HG02943 (cell line): ENCODE measurements around the gene HECW1.
"Not testable (repeated sequence)": the region's sequence is repeated elsewhere in the genome, so short reads cannot be mapped to it uniquely, and the experiment has no call there.

Source experiments
- ATAC-seq: cut with Tn5 transposase; IDR thresholded peaks from one replicate; pipeline ENCODE4 v1.9.1; 2021; ENCODE audit warnings: mild to moderate bottlenecking, low read depth, moderate library complexity; ENCODE audit not compliant: unreplicated experiment

The HECW1 gene

DNA sequence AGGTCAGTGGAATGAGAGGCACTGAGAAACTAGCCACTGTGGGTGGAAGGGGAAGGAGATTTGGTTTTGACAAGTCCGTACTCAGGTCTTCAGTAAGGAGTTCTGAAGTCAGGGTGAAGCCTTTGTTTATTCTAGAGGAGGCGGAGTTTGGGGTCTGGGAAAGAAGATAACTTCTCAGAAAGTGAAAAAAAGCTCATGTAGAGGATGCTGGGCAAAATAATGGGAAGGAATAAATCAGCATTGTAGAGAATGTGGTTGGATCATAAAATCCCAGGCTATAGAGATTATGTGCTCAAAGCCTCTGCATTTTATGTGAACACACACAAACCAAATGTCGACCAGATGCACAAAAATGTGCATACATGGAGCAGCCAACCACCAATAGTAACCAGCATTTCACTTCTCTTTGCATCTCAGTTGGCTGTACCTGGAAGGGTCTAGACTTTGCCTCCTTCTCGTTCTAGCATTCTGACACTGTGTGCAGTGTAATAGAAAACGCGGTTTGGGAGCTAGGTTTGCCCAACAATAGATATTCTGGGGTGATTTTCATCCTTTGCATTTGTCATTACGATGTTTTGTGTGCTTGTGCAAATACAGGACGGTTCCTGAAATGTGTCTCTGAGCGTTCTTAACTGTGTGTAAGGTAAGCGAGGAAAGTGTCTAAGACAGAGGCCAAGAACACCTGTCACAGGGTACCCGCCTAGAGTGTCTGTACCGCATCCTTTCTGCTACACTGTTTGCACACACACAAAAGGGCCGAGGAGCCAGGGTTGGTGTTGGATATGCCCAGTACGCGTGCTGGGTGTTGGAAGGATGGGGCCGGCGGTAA, 603 bp upstream of the HECW1 start:
- no peak for ATAC-seq

DNA sequence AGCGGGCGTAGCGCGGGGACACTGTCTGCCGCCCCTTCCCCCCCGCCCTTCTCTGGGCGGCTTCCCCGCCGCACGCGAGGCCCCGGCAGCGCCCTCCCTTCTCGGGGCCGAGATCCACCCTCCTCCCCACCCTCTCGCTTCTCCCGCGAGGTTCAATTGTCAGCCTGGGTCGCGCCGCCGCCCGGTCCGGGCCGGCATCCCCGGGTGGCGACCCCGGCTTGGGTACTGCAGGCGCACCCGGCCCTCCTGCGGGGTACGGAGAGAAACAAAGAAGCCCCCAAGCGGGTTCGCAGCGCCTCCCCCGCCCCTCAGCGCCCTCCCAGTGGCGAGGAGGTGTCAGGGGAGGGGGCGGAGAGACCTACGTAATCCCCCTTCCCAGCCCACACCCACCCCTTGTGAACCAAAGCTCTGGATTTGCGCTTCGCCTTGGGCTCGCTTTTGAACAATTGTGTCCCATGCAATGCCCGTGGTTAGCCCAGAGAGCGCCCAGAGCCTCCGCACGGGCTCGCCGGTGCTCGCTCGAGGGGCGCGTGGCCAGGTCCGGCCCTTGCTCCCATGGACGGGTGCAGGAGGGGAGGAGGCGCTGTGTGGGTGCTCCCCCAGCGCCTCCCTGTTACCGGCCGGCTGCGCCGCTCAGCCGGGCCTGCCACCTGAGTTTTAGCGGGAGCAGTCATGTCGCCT, 634 bp downstream of the HECW1 start:
- ATAC-seq = no peak

DNA sequence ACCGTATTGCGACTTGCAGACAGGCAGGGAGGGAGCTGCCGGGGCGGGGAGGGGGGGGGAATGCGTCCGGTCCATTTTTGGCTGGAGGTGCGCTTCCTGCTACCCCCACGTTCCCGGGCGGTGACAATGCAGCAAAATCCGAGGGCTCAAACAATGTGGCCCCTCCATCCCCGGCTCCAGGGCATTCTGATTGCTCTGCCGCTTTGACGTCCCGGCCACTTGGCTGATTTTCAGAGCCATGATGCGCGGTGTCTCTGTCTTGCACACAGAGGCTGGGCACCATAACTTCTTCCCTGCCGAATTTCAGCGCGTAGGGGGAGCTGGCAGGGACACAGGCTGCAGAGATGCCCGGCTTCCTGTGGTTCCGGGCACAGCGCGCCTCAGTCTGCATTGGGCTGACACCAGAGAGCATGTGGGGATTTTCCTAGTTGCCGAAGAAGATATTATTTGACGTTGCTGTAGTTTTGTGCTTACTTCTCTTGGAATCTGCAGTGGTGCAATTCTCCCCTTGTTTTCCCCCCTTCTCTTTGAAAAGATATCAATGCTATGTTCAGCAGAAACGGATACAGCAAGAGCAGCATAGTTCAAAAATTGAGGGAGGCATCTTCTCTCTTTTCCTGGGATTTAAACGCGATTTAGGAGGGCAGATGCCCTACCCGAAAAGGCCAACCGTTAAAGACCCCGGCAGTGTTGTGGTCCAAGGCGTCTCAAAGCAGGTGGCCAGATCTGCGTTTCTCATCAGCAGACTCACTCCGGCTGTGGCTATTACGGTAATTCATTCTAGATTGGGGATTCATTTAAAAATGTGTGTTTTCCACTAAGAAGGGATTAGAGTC, 1.4 kb downstream of the HECW1 start:
- ATAC-seq = no peak

DNA sequence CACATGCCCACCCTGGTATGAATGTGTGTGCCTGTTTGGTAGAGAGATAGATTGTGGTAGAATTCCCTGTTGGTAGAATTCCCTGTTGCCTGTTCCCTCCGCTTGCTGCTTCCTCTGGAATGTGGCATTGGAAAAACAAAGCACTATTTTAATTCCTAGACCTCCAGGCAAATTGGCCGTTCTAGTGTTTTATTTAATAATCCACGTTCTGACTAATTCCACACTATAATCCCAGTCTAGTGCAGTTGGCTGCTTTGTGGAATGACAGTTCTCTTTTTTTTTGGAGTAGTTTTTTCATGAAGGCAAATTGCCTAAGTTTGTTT, 2.0 kb downstream of the HECW1 start:
- ATAC-seq = no peak

DNA sequence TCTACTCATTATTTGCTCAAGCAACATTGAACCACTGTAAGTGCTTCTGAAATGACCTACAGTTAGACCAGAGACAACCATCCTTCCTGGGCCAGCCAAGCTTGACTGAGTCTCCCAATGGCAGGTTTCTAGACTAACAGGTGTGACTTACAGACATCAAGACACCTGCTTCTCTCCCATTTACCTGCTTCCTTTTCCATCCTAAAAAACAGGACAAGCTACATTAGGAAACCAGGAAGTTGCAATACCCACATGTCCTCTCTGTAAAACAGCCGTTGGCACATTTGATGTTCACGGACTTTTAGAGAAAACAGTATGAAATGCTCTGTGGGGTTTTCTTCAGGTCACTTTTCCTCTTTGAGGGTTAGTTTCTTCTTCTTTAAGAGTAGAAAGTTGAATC, 4.0 kb downstream of the HECW1 start:
- ATAC-seq = no peak

DNA sequence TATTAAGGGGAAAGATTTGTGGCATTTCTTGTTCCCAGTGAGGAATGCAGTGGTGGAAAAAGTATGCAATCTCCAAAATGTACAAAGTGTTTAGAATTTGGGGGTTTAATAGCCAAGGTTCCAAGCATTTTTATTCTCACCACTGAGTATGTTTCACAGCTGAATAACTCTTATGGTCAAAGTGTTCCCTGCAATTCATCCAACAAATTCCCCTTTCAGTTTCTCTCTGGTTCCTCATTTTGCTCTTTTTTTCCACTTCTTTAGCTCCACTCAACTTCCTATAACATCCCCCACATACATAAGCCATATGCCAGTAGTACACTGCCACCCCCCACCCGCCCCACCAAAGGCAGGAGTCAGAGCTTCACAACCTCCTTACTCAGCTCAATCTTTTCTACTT, 4.6 kb downstream of the HECW1 start:
- ATAC-seq = no peak

DNA sequence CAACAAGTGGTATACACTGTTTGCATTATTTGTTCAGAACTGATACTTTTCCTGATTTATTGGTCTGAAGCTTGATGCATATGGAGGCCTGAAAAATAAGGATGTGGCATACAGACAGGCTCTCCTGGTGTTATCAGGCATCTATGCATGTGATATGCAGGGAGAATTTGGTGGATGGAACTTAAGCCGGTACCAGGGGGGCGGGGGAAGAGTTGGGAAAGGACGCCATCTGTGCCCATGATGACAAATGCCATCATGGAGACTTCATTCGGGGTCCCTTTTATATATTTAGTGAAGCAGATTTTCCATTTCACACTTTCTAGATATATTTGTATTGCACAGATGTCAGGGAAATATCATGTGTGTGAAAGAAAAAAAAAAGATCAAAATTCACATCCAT, 5.4 kb downstream of the HECW1 start:
- ATAC-seq = no peak

DNA sequence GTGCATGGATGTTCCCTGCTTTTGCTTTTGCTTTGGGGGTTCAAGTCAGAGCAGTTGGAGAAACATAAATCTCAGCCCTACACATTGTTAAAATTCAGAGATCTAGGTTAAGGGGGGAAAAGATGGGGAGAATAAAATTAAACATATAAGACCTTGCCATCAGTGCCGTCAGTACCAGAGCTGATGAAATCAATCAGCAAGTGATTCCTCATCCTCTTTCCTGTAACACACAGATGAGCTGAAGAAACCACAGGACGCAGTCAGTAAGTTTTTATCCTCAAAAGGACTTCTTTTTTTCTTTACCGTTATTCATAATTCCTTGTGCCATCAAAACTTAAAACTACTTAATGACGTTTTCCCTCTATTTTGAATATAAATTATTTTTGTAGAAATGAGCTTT, 5.9 kb downstream of the HECW1 start:
- no peak for ATAC-seq

DNA sequence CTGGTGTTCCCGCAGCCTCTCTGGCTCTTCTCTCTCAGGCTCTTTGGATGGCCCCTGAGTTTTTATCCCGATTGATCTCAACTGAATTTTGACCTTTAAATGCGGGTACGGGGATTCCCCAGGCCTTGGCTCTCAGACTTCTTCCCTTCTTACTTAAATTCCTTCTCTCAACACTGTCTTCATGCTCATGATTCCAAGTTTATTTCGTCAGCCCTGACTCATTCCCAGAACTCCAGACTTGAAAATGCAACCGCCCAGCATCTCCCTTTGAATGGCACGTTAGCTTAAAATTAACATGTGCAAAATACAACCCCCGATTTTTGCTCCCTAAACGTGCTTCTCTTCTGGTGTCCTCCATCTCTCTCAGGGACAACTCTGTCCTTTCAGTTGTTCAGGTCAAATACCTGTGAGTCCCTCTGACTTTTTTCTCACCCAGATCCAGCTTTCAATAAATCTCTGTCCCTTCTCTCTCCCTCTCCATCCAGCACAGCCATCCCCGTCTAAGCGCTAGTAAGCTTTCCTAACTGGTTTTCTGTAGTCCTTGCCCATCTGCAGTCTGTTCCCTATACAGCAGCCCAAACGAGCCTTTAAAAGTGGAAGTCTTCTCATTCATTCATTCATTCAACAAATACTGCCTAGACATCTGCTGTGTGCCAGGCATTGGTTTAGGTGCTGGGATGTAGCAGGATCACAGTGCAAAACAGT, 7.1 kb downstream of the HECW1 start:
- no peak for ATAC-seq

DNA sequence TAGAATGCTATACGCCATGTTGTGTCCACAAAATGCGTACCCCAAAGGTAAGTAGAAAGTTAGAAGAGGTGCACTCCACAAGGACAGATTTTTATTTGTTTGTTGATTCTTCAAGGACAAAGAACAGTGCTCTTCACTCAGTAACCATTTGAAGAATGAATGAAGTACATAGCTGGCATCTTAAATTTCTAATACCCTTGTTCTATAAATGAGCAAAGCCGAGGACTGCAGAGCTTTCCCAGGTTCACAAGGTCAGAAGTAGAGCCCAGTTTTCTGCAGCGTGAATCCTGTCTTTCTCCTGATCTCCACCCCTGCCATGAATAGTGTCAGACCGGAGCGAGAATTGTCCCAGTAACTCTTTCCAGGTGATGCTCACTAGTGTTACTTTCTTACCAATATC, 9.5 kb downstream of the HECW1 start:
- no peak for ATAC-seq

DNA sequence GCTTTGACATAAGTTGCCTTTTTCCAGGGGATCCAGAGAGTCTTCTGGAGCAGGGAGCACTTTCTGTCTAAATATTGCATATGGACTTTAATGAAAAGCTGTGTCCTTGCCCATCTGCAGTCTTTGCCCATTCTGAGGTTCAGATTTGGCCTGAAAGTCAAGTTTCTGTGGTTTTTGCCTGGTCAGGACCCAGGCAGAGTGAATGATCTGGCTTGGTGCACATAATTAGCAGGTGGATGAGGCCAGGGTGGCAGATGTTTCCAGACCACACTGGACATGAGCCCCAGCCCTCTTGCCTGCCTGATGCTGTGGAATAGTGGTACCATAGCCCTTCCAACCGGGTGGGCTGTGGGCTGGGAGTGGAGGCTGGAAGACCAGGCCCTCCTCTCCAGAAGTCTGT, 11.0 kb downstream of the HECW1 start:
- ATAC-seq = no peak

DNA sequence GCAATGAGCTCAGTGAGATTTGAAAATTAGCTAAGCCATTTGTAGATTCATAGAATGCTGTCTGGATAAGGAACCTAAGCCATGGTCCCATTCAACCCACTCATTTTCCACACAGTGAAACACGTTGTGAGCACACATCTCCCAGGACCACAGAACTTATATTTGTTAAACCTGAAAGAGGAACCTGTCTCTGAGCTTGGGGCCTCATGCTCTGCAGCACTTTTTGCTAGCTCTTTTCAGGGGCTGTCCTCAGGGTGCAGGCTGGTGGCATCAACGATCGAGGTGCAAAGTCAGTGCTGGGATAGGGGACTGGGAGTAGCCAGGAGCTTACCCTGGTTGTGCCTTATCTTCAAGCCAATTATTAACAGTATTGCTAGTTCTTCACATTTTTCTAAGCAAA, 11.9 kb downstream of the HECW1 start:
- no peak for ATAC-seq

DNA sequence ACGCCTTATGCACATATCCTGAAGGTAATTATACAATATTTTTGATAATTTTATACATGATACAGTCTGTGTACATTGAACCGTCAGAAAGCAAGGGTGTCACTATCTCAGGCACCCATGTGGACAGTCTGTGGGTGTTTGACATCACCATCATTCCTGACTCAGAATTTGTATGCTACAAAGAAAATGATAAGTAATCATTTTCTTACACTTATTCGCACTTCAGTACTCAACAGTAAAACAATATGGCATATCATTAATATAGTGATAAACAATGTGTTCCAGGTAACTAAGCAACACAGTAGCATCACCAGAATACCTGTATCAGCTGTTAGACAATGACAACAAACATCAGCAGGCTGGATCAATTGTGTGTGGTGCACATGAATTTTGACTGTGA, 17.9 kb downstream of the HECW1 start:
- ATAC-seq = no peak

DNA sequence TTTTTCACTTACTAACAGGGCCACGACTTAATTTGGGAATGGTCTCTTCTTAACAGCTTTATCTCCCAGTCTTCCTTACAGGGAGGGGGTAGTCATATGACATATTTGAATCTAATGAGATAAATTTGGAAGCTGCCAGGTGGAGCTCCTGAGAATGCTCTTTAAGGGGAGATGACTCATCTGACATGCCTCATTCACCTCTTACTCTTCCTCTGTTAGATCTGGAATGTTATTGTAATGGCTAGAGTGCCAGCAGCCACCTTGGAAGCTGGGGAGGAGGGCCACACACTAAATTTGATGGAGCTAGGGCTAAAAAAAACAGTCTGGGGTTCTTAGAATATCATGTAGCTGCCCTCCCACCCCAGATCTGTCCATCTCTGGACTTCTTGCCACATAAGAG, 22.7 kb downstream of the HECW1 start:
- ATAC-seq = no peak

DNA sequence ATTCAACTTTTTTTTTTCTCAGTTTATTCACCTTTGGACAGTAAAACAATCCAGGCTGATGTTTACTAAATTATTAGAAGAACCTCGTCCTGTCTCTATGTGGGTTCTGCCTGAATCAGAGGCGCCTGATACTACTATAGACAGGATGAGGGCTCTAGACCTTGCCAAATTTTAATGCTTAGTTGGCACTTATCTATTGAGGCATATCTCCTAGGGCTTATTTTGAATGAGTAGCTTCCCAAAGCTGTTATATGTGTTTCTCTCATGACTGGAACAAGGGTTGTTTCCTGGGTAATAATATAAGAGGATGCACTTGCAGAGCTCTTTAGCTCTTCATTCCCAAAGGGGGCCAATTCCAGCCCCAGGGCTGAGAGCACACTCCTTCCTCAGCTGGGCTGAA, 23.6 kb downstream of the HECW1 start:
- ATAC-seq = no peak

DNA sequence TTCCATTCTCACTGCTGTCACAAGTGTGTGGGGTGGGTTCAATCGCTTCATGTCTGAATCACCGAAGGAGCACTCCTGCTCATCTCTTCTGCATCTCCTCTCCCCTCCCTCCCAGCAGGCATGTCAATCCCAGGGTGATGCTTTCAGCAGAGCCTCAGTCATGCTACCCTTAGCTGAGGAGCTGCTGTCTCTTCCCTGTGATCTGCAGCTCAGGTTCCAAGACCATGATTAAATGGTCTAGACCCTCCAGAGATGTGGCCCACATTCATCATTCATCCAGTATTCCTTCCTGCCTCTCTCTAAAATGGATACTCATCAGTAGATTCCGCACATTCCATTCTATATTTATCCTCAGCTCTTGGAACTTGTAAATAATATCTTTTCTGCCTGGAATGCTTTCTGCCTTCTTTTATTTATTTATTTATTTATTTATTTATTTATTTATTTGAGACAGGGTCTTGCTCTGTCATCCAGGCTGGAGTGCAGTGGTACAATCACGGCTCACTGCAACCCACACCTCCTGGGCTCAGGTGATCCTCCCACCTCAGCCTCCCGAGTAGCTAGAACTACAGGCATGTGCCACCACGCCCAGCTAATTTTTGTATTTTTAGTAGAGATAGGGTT, 24.8 kb downstream of the HECW1 start:
- ATAC-seq = not testable (repeated sequence)

DNA sequence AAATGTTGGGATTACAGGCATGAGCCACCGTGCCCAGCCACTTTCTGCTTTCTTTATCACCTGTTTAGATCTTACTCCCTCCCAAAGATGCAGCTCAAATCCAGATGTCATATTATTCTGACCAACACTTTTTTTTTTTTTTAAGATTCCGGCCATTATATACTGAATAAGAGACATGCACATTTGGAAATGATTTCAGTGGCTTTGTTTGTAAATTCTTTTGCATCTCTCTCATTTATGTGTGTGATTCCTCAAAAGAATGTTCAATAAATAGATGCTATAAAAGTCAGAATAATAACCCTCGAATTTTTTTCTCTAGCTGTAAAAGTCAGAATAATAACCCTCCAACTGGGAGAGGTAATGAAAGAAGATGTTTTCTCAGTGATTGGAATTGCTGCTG, 25.4 kb downstream of the HECW1 start:
- ATAC-seq = no peak

DNA sequence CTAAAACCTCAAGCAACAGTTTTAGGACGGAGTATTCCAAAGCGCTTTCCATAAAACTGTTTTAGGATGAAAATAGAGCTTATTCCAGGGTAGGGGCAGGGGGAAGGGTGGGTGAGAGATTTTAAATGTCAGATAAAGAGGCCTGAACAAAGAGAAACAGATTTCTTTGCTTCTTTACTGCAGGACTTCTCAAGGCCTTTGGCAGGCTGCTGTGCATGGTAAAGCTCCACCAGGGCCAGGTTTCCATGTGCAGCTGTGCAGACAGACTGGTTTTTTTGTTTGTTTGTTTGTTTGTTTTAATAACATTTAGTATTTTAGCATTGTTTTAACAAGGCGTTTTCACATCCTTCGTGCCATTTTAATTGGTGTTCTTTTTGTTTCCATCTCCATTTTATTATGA, 26.3 kb downstream of the HECW1 start:
- ATAC-seq = no peak

DNA sequence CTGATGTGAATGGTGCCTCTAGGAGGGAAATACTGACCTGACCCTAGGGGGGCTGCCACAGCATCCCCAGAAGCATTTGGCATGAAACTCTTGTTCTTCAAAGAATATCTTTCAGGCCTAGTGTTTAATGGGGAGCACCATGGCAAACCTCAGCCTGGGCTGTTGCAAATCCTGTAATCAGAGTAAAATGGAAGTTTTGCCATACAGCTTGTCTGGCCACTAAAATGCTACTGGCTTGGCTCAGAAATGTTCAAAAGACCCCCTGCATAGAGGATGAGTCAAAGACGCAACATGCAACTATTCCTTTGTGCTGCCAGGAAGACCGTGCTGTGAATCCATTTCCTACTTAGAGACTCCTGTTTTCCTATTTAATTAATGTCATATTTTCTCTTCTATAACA, 26.7 kb downstream of the HECW1 start:
- ATAC-seq = no peak

DNA sequence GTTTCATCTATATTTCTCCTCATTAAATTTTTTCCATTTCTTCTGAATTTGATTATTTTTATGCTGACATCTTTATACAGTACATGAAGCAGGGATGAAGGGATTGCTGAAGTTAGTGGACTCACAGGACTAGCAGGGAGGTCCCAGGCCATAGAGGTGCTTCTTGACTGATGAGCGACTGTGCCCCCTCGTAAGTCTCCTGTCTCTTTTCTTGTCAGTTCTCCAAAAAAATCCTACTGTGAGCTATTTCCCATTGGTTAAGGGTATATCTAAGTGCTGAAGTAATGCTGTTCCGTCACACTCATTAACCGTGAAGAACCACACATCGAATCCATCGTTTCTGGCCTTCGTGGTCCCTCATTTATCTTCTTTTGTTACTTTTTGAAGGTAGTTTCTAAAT, 27.7 kb downstream of the HECW1 start:
- no peak for ATAC-seq

DNA sequence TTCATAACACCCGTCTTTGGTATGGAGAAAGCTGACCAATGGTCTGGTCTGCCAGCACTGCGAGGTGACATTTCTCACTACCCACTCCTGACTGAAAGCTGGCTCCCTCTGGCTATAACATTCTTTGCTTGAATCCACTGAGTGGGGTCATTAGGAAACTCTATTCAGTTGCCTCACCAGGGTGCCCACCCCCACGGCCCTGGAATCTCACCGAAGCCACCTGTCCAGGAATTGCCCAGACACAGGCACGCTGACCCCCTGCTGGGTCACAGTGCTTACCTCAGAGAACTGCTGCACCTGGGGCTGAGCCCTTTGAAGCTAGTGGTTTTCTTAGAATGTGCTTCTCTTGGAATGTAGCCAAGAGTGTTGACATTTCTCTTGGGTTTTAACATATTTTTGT, 28.6 kb downstream of the HECW1 start:
- no peak for ATAC-seq
